HepG2 (cell line): ENCODE results near the gene RAB29. TPM values are rescaled to one million over a fixed set of nuclear protein-coding genes. Genes with fewer than 3 reads are reported as not detected.

Experiments used
- ATAC-seq: fragments of 200-7000 bp; cut with Tn5 transposase; 3 replicates; pipeline ENCODE4 v1.9.1; 2020; ENCODE audit warnings: mild to moderate bottlenecking, moderate library complexity
- BruUV-seq: library from RNA; stranded (reverse); fragments of 400-500 nt; replicated peaks from 2 replicates; lab custom pipeline; 2021; lab: Mats Ljungman, UMichigan
- CTCF ChIA-PET: fragments of 300-600 bp; formaldehyde crosslinking; extraction: SDS; loops from one replicate; lab custom pipeline; 2021; ENCODE audit warnings: low total read pairs, inconsistent platforms, low intra/inter-chr PET ratio; lab: Yijun Ruan, JAX
- POLR2A ChIA-PET: fragments of 350-600 bp; sonication (Branson Sonifier 250); formaldehyde crosslinking; loops from one replicate; lab custom pipeline; 2020; ENCODE audit warnings: antibody characterized with exemption, inconsistent platforms; lab: Yijun Ruan, JAX
- DNase-seq: peaks from one replicate; pipeline ENCODE4 v3.0.0-alpha.2; 2015; ENCODE audit warnings: low spot score
- FAIRE-seq: peaks from 3 replicates; lab custom pipeline; 2011; peaks lifted over from hg19 to GRCh38; lab: Jason Lieb, UNC
- H2AFZ ChIP-seq: one replicate; pipeline ENCODE4 v1.6.1; 2011; ENCODE audit warnings: low read length, inconsistent platforms
- H3K27ac ChIP-seq: fragments of 300-600 bp; 3 replicates; pipeline ENCODE4 v1.8.0; 2011; ENCODE audit warnings: mixed run types, mild to moderate bottlenecking, mixed read lengths, low read length, inconsistent platforms; ENCODE audit not compliant: insufficient read depth; ENCODE audit errors: extremely low read length
- H3K27me3 ChIP-seq, 2 experiments: fragments of 200-600 bp in 1 of 2; 2 replicates in 1 of 2; 3 replicates in 1 of 2; pipeline versions ENCODE4 v1.6.0 to v1.8.0; 2011; ENCODE audit warnings: low read length in 2 of 2, mild to moderate bottlenecking in 2 of 2, moderate library complexity in 2 of 2, inconsistent platforms in 1 of 2; ENCODE audit not compliant: insufficient read depth in 2 of 2, control insufficient read depth in 1 of 2
- H3K36me3 ChIP-seq, 2 experiments: fragments of 200-600 bp in 1 of 2; replicated peaks in 1 of 2; 2 replicates in 1 of 2; 3 replicates in 1 of 2; pipeline versions ENCODE4 v1.5.1 to v1.8.0; 2011; ENCODE audit warnings: low read length in 2 of 2, inconsistent platforms in 1 of 2; ENCODE audit not compliant: insufficient read depth in 2 of 2, control insufficient read depth in 1 of 2
- H3K4me1 ChIP-seq: 2 replicates; pipeline ENCODE4 v1.5.1; 2012; ENCODE audit warnings: low read length, inconsistent platforms; ENCODE audit not compliant: insufficient read depth
- H3K4me2 ChIP-seq: 2 replicates; pipeline ENCODE4 v1.6.0; 2011; ENCODE audit warnings: low read depth, low read length, inconsistent platforms
- H3K4me3 ChIP-seq, 3 experiments: fragments of 200-600 bp in 1 of 3; sonication (generic), shearing (Covaris generic) in 1 of 3; replicated peaks in 1 of 3; 2 replicates each; pipeline ENCODE4 v1.5.1; 2011 to 2016; ENCODE audit warnings: low read length in 3 of 3, inconsistent platforms in 2 of 3, low read depth in 2 of 3, mild to moderate bottlenecking in 2 of 3, control low read depth in 1 of 3, mixed read lengths in 1 of 3; ENCODE audit not compliant: insufficient read depth in 1 of 3
- H3K79me2 ChIP-seq: one replicate; pipeline ENCODE4 v1.6.1; 2011; ENCODE audit warnings: low read length, inconsistent platforms; ENCODE audit not compliant: insufficient read depth
- H3K9ac ChIP-seq: 2 replicates; pipeline ENCODE4 v1.6.0; 2011; ENCODE audit warnings: mild to moderate bottlenecking, low read depth, low read length, inconsistent platforms; ENCODE audit not compliant: insufficient read depth
- H3K9me3 ChIP-seq: 2 replicates; pipeline ENCODE4 v1.5.1; 2012; ENCODE audit warnings: mild to moderate bottlenecking, low read length
- H4K20me1 ChIP-seq: 2 replicates; pipeline ENCODE4 v1.6.0; 2011; ENCODE audit warnings: inconsistent platforms, mild to moderate bottlenecking, low read length, moderate library complexity; ENCODE audit not compliant: insufficient read depth
- JARID2 ChIP-seq: sonication (generic); formaldehyde crosslinking; IDR thresholded peaks from 2 replicates; pipeline ENCODE4 v1.8.1; 2023; ENCODE audit warnings: missing genetic modification reagents, inconsistent platforms; ENCODE audit not compliant: insufficient replicate concordance
- KLF11 ChIP-seq: IDR thresholded peaks from 2 replicates; pipeline ENCODE4 v1.6.1; 2016; ENCODE audit warnings: missing compliant biosample characterization
- POLR2AphosphoS2 ChIP-seq: IDR thresholded peaks from 2 replicates; pipeline ENCODE4 v1.6.1; 2011; ENCODE audit warnings: low read depth, low read length, improper control_type of control experiment
- ZNF512 ChIP-seq: sonication (generic); formaldehyde crosslinking; IDR thresholded peaks from 2 replicates; pipeline ENCODE4 v1.4.0; 2020; ENCODE audit warnings: mild to moderate bottlenecking, missing genetic modification reagents
- WGBS: methylation state at CpG from one replicate; pipeline ENCODE4 v1.1.6; 2017; ENCODE audit warnings: low lambda C conversion rate; 5-methylcytosine and 5-hydroxymethylcytosine counted together
- in situ Hi-C: cut with HindIII; loops from 2 replicates; pipeline ENCODE4 v1.10.0; 2017; ENCODE audit warnings: low pct_unique_long_range_greater_than_20kb; ENCODE audit not compliant: extremely low pct_ligation_motif_present
- intact Hi-C: fragments of 100-400 bp; cut with micrococcal nuclease; formaldehyde crosslinking; loops from one replicate; pipeline ENCODE4 v1.10.0; 2022; ENCODE audit not compliant: unreplicated experiment
- polyA plus RNA-seq, 8 experiments: library from polyadenylated mRNA; depleted of rRNA in 3 of 8; stranded (reverse) in 7 of 8; unstranded in 1 of 8; fragments of >200 nt; fragmentation: Illumina TruSeq in 4 of 8; extraction: Trizol in 4 of 8; gene quantifications; 2 replicates each; pipeline versions ENCODE4 v1.2.1 to v1.2.3, GENCODE V29; 2011 to 2016; ENCODE audit warnings: low read depth in 4 of 8, missing spikeins in 1 of 8, mixed read lengths in 1 of 8; ENCODE audit not compliant: insufficient read depth in 1 of 8
- total RNA-seq, 5 experiments: library from RNA; depleted of rRNA; stranded (reverse); fragments of >200 nt; fragmentation: Illumina TruSeq; extraction: Trizol; gene quantifications; 2 replicates each; pipeline ENCODE4 v1.2.3, GENCODE V29; 2016; ENCODE audit warnings: low read depth in 1 of 5

Gene RAB29
- total and polyA plus RNA-seq, 2 of the 13 experiments (the other 11 are each of a cell fraction or from before 2014, with no cell fraction given): 8.7 to 10.1 TPM

- no peak for TF ChIP-seq ZNF512 (CRISPR knock-in tag)
- no peak for TF ChIP-seq KLF11 (CRISPR knock-in tag)
- TF ChIP-seq, all 625 proteins: peak for 6
These were observed 35.7 kb downstream of the RAB29 start (continued) for GRCh38 chr1:205739348-205740160.

GRCh38 chr1:205735218-205735617 lies 40.1 kb downstream of the RAB29 start:
- H2AFZ ChIP-seq: no peak overlapping the region
- in situ Hi-C loops: no loop called here
- ATAC-seq: no peak
- no peak overlapping the region for H3K27ac ChIP-seq
- 0 out of 2 replicates have a peak, but pooled peaks cover under 1% of the 10 kb centered on the region for H4K20me1 ChIP-seq
- peaks cover 56% of the 10 kb centered on the region for H3K79me2 ChIP-seq
- FAIRE-seq: no peak
- no TSS peak for BruUV-seq
- H3K4me2 ChIP-seq: no peak overlapping the region
- ChIA-PET CTCF (no interaction called here), POLR2A (no interaction called here)
- intact Hi-C loops: no loop called here
- no peak overlapping the region for H3K4me3 ChIP-seq
- H3K27me3 ChIP-seq: no peaks in the 10 kb centered on the region
- TF ChIP-seq POLR2AphosphoS2: no peak
- TF ChIP-seq JARID2: no peak
- H3K9me3 ChIP-seq: no peaks in the 10 kb centered on the region
- no peak overlapping the region for H3K9ac ChIP-seq
- 100% methylated on average over 1 of the region's 1 CpG for WGBS
- H3K4me1 ChIP-seq: peaks cover 15% of the 10 kb centered on the region
- H3K36me3 ChIP-seq: peaks cover 0 to 11% of the 10 kb centered on the region in 2 experiments; a peak in 2 of 5 replicates
- no peak for DNase-seq
